OCI-LY3 (cell line): Measurements from ENCODE around the gene RFNG.
A peak's percentile ranks its signal among the peaks of the same experiment; 100 is the strongest.

Experiments
- H2AFZ ChIP-seq: fragments of 200-600, 300-600 bp; shearing (Covaris generic); 2 replicates; pipeline ENCODE4 v1.6.0; 2014; ENCODE audit warnings: antibody characterized with exemption, low read depth, low read length
- H3K27ac ChIP-seq: fragments of 200-600, 300-600 bp; sonication (generic); 2 replicates; pipeline ENCODE4 v1.5.1; 2014; ENCODE audit warnings: mild to moderate bottlenecking, low read length, moderate library complexity, mixed read lengths
- H3K27me3 ChIP-seq: fragments of 200-600, 300-600 bp; sonication (generic); 2 replicates; pipeline ENCODE4 v1.6.1; 2014; ENCODE audit warnings: low read depth, low read length, mixed read lengths
- H3K36me3 ChIP-seq: fragments of 200-600, 300-600 bp; sonication (generic); replicated peaks from 2 replicates; pipeline ENCODE3; 2014; ENCODE audit warnings: low read depth, low read length, mixed read lengths
- H3K4me1 ChIP-seq: fragments of 300-600, 200-600 bp; sonication (generic); 2 replicates; pipeline ENCODE4 v1.6.1; 2014; ENCODE audit warnings: low read length, mixed read lengths
- H3K4me2 ChIP-seq: fragments of 200-600, 300-600 bp; sonication (generic); 2 replicates; pipeline ENCODE4 v1.6.1; 2014; ENCODE audit warnings: low read length, mixed read lengths
- H3K4me3 ChIP-seq: fragments of 300-600, 200-600 bp; sonication (generic); 2 replicates; pipeline ENCODE4 v1.5.1; 2014; ENCODE audit warnings: antibody characterized with exemption, mild to moderate bottlenecking, low read length, moderate library complexity
- H3K79me2 ChIP-seq: fragments of 300-600, 200-600 bp; shearing (Covaris generic); 2 replicates; pipeline ENCODE4 v1.6.1; 2014; ENCODE audit warnings: mild to moderate bottlenecking, low read length, mixed read lengths
- H3K9ac ChIP-seq: fragments of 300-600, 200-600 bp; shearing (Covaris generic); 2 replicates; pipeline ENCODE4 v1.6.0; 2014; ENCODE audit warnings: mild to moderate bottlenecking, low read length, moderate library complexity
- H3K9me3 ChIP-seq: fragments of 200-600, 300-600 bp; shearing (Covaris generic); 2 replicates; pipeline ENCODE4 v1.6.1; 2014; ENCODE audit warnings: low read length, mixed read lengths; ENCODE audit not compliant: insufficient read depth
- H4K20me1 ChIP-seq: fragments of 200-600, 300-600 bp; sonication (generic); 2 replicates; pipeline ENCODE4 v1.6.1; 2016; ENCODE audit warnings: low read length, mixed read lengths; ENCODE audit not compliant: insufficient read depth
- EZH2phosphoT487 ChIP-seq: fragments of 200-600 bp; shearing (Covaris generic); IDR thresholded peaks from 2 replicates; pipeline ENCODE4 v1.6.1; 2018; ENCODE audit warnings: antibody characterized with exemption, mixed run types, low read depth
- TF ChIP-seq, protein P1 (sequence below): fragments of 200-600, 300-600 bp; sonication (generic); IDR thresholded peaks from 2 replicates; pipeline ENCODE4 v1.5.1; 2014; ENCODE audit warnings: antibody characterized with exemption, low read length, low read depth

RFNG gene

DNA sequence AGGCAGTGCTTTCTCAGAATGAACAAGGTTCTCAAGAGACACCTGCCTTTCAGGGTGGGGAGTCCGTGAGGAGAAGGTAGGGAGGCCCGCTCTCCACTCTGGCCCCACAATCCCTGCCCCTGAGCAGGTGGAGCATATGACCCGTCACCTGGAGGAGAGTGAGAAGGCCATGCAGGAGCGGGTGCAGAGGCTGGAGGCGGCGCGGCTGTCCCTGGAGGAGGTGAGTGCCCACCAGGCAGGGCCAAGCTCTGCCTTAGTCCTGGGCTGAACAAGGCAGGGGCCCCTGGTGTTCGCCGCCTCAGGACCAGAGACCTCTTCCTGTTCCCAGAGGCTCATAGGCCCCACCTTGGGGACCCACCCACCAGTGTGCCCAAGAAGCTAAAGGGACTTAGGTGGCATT, 22.6 kb downstream of the RFNG start:
- Histone ChIP-seq H3K4me1 (peaks cover 28% of the 10 kb centered on the region), H3K36me3 (no peaks in the 10 kb centered on the region), H3K4me2 (no peak overlapping the region), H3K9ac (no peak overlapping the region), H4K20me1 (no peaks in the 10 kb centered on the region), H3K27me3 (no peaks in the 10 kb centered on the region), H3K27ac (no peak overlapping the region), H2AFZ (no peak overlapping the region), H3K4me3 (no peak overlapping the region), H3K79me2 (no peaks in the 10 kb centered on the region), H3K9me3 (no peaks in the 10 kb centered on the region)
- no peak for TF ChIP-seq EZH2phosphoT487
- TF ChIP-seq, protein P1, sequence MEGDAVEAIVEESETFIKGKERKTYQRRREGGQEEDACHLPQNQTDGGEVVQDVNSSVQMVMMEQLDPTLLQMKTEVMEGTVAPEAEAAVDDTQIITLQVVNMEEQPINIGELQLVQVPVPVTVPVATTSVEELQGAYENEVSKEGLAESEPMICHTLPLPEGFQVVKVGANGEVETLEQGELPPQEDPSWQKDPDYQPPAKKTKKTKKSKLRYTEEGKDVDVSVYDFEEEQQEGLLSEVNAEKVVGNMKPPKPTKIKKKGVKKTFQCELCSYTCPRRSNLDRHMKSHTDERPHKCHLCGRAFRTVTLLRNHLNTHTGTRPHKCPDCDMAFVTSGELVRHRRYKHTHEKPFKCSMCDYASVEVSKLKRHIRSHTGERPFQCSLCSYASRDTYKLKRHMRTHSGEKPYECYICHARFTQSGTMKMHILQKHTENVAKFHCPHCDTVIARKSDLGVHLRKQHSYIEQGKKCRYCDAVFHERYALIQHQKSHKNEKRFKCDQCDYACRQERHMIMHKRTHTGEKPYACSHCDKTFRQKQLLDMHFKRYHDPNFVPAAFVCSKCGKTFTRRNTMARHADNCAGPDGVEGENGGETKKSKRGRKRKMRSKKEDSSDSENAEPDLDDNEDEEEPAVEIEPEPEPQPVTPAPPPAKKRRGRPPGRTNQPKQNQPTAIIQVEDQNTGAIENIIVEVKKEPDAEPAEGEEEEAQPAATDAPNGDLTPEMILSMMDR: no peak

DNA sequence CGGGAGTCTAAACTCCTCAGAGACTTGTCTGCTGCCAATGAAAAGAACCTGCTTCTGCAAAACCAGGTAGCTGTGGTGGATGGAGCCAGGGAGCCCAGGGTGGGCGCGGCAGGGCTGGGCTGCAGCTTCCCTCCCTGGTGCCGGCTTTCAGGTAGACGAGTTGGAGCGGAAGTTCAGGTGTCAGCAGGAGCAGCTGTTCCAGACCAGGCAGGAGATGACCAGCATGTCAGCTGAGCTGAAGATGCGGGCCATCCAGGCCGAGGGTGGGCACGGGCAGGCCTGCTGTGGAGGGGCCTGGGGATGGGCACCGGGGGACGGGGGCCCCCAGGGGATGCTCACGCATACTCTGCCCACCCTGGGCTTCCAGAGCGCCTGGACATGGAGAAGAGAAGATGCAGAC, 23.4 kb downstream of the RFNG start:
- Histone ChIP-seq H3K27me3 (no peaks in the 10 kb centered on the region), H3K4me1 (peaks cover 30% of the 10 kb centered on the region), H3K36me3 (no peaks in the 10 kb centered on the region), H2AFZ (no peak overlapping the region), H3K9me3 (no peaks in the 10 kb centered on the region), H3K27ac (peak overlapping the region; percentile 64), H4K20me1 (no peaks in the 10 kb centered on the region), H3K4me3 (peak overlapping the region; percentile 52), H3K9ac (peak overlapping the region; percentile 37; the same call in 1 of the 2 replicates), H3K4me2 (peak overlapping the region; percentile 70), H3K79me2 (no peaks in the 10 kb centered on the region)
- TF ChIP-seq, protein P1: no peak
- TF ChIP-seq EZH2phosphoT487: no peak

DNA sequence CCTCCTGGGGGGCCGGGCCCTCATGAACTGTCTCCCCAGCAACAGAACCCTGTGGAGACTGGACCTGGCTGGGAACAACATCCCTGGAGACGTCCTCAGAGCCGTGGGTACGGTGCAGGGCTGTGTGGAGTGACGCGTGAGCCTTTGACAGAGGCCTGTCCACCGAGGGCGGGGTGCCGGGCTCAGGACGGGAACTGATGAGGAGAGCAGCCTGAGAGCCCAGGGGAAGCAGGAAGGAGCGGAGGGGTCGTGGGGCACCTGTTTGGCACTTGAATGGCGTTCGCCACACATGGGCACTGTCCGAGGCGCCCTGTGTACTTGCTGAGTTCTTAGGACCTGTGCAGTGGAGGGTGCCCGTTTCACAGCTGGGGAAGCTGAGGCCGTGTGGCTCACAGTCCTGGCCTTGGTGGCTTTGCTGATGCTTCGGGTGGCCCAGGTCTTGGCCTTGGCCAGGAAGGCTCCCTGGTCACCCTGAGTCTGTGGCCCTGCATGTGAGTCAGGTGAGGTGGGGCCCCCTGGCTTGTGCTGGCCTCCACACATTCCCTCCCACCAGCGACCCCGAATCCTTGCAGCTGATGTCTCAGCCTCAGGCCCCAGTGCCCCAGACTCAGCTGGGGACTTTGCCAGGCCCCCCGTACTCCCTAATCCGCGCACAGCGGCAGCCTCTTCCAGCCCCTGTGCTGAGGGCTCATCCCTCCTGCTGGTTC, 26.1 kb downstream of the RFNG start:
- no peak overlapping the region for H3K4me2 ChIP-seq
- TF ChIP-seq, protein P1: no peak
- TF ChIP-seq EZH2phosphoT487: no peak
- H3K36me3 ChIP-seq: no peaks in the 10 kb centered on the region

DNA sequence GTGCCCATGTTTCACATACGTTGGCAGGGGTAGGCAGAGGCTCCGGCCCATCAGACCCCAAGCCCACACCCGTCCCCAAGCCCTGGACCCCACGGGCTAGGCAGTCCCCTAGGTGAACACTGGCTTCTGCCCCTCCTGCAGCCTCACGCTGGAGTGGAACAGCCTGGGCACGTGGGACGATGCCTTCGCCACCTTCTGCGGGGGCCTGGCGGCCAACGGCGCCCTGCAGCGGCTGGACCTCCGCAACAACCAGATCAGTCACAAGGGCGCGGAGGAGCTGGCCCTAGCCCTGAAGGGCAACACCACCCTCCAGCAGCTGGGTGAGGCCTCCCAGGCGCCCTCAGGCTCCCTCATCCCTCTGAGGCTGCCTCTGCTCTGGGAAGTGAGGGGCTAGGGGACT, 26.8 kb downstream of the RFNG start:
- Histone ChIP-seq H3K27ac (no peak overlapping the region), H3K9ac (no peak overlapping the region), H4K20me1 (peaks cover 13% of the 10 kb centered on the region)

More for the DNA sequence above, 26.1 kb downstream of the RFNG start:
- H3K9me3 ChIP-seq: no peaks in the 10 kb centered on the region
- no peak overlapping the region for H3K27ac ChIP-seq
- H3K27me3 ChIP-seq: no peaks in the 10 kb centered on the region
- no peak overlapping the region for H2AFZ ChIP-seq
- H3K79me2 ChIP-seq: peaks cover 15% of the 10 kb centered on the region
- H3K4me1 ChIP-seq: peaks cover 39% of the 10 kb centered on the region
- H3K4me3 ChIP-seq: no peak overlapping the region
- peaks cover 9% of the 10 kb centered on the region for H4K20me1 ChIP-seq
- no peak overlapping the region for H3K9ac ChIP-seq

More for the DNA sequence above, 26.8 kb downstream of the RFNG start:
- no peak overlapping the region for H3K4me2 ChIP-seq
- TF ChIP-seq EZH2phosphoT487: no peak
- no peak overlapping the region for H3K4me3 ChIP-seq
- no peaks in the 10 kb centered on the region for H3K9me3 ChIP-seq
- H3K4me1 ChIP-seq: peaks cover 39% of the 10 kb centered on the region
- no peaks in the 10 kb centered on the region for H3K36me3 ChIP-seq
- H3K79me2 ChIP-seq: peaks cover 15% of the 10 kb centered on the region
- H3K27me3 ChIP-seq: no peaks in the 10 kb centered on the region
- H2AFZ ChIP-seq: no peak overlapping the region
